Measurements from ENCODE around the gene AMMECR1. TPM values are rescaled to one million over a fixed set of nuclear protein-coding genes. Genes with fewer than 3 reads are reported as not detected.

The AMMECR1 gene
- total RNA-seq, 2 experiments from 2014 or later = 7.6 to 8.4 TPM

- CTCF ChIA-PET = no interaction called here
- Mint-ChIP-seq H3K4me1 (ENCODE audit: low read depth) (peaks cover 7% of the 10 kb centered on the region), H3K9me3 (no peaks in the 10 kb centered on the region), H3K27ac (no peak overlapping the region), H3K27me3 (no peaks in the 10 kb centered on the region), H3K4me3 (no peak overlapping the region), H3K36me3 (ENCODE audit: low read depth) (peaks cover 4% of the 10 kb centered on the region)
- ATAC-seq = no peak
- TF ChIP-seq CTCF (IDR thresholded peaks at IDR 0.05) = no peak
- intact Hi-C loops (cut with micrococcal nuclease) = no loop called here
- no peak for DNase-seq
- POLR2A ChIA-PET = no interaction called here
Observed at GRCh38 chrX:110212299-110212698, 105.6 kb downstream of the AMMECR1 start.

GRCh38 chrX:110211340-110211739 is 106.5 kb downstream of the AMMECR1 start:
- Mint-ChIP-seq H3K4me3 (no peak overlapping the region), H3K27me3 (no peaks in the 10 kb centered on the region), H3K36me3 (ENCODE audit: low read depth) (peaks cover 4% of the 10 kb centered on the region), H3K9me3 (no peaks in the 10 kb centered on the region), H3K4me1 (ENCODE audit: low read depth) (peaks cover 3% of the 10 kb centered on the region), H3K27ac (no peak overlapping the region)
- intact Hi-C loops (cut with micrococcal nuclease) = no loop called here
- POLR2A ChIA-PET = no interaction called here
- DNase-seq = no peak
- CTCF ChIA-PET = interaction anchor here (1.5 kb wide), 1 partner anchor 207 kb away, joined by 4 read pairs; no protein-coding TSS in a partner anchor
- TF ChIP-seq CTCF (IDR thresholded peaks at IDR 0.05) = no peak
- no peak for ATAC-seq

GRCh38 chrX:110210417-110211139 is 107.3 kb downstream of the AMMECR1 start:
- ATAC-seq (no peak), DNase-seq (no peak)
- H3K36me3 Mint-ChIP-seq (ENCODE audit: low read depth) = peaks cover 4% of the 10 kb centered on the region
- ChIA-PET CTCF (interaction anchor here (0.9 to 1.5 kb wide), 3 partner anchors 32 to 208 kb away, joined by 3 to 5 read pairs (median 4); no protein-coding TSS in a partner anchor), POLR2A (no interaction called here)
- H3K4me3 Mint-ChIP-seq = no peak overlapping the region
- no peaks in the 10 kb centered on the region for H3K9me3 Mint-ChIP-seq
- no peak overlapping the region for H3K27ac Mint-ChIP-seq
- TF ChIP-seq CTCF (IDR thresholded peaks at IDR 0.05) = no peak
- no peaks in the 10 kb centered on the region for H3K27me3 Mint-ChIP-seq
- peaks cover 4% of the 10 kb centered on the region for H3K4me1 Mint-ChIP-seq (ENCODE audit: low read depth)
- intact Hi-C loops (cut with micrococcal nuclease) = no loop called here

DNA sequence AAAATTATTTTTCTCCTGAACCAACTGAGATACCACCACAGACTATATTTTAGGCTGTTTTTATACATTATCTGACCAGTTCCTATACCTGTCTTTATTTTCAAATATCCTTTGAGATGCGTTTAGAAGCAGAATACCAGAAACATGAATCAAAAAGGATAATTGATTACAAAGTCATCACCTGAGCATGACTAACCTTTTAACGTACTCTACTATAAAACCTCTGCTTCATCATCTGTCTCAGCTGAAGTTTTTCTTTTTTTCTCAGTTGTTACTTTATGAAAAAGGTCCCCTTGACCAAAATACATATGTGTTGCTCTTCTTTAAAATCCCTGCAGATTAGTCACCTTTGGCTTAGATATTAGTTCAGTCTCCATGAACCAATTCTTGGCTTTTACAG is 109.8 kb downstream of the AMMECR1 start:
- ChIA-PET CTCF (no interaction called here), POLR2A (no interaction called here)
- no peak for ATAC-seq
- DNase-seq = no peak
- Mint-ChIP-seq H3K36me3 (ENCODE audit: low read depth) (no peaks in the 10 kb centered on the region), H3K9me3 (no peaks in the 10 kb centered on the region), H3K4me3 (no peak overlapping the region), H3K4me1 (ENCODE audit: low read depth) (peaks cover 13% of the 10 kb centered on the region), H3K27me3 (no peaks in the 10 kb centered on the region), H3K27ac (no peak overlapping the region)
- TF ChIP-seq CTCF (IDR thresholded peaks at IDR 0.05) = no peak
- intact Hi-C loops (cut with micrococcal nuclease) = no loop called here

GRCh38 chrX:110204986-110205385 is 112.9 kb downstream of the AMMECR1 start:
- no peak for TF ChIP-seq CTCF (IDR thresholded peaks at IDR 0.05)
- no peak overlapping the region for H3K27ac Mint-ChIP-seq
- intact Hi-C loops (cut with micrococcal nuclease) = no loop called here
- peaks cover 6% of the 10 kb centered on the region for H3K36me3 Mint-ChIP-seq (ENCODE audit: low read depth)
- no peaks in the 10 kb centered on the region for H3K9me3 Mint-ChIP-seq
- no peaks in the 10 kb centered on the region for H3K27me3 Mint-ChIP-seq
- DNase-seq (no peak), ATAC-seq (peak; percentile 62)
- ChIA-PET CTCF (no interaction called here), POLR2A (interaction anchor here (1.9 kb wide), 1 partner anchor 16 kb away, joined by 4 read pairs; no protein-coding TSS in a partner anchor)
- H3K4me3 Mint-ChIP-seq = no peak overlapping the region
- peaks cover 11% of the 10 kb centered on the region for H3K4me1 Mint-ChIP-seq (ENCODE audit: low read depth)
